Measurements from ENCODE around the gene FXYD5.
A peak's percentile ranks its signal among the peaks of the same experiment; 100 is the strongest.

Gene FXYD5

DNA sequence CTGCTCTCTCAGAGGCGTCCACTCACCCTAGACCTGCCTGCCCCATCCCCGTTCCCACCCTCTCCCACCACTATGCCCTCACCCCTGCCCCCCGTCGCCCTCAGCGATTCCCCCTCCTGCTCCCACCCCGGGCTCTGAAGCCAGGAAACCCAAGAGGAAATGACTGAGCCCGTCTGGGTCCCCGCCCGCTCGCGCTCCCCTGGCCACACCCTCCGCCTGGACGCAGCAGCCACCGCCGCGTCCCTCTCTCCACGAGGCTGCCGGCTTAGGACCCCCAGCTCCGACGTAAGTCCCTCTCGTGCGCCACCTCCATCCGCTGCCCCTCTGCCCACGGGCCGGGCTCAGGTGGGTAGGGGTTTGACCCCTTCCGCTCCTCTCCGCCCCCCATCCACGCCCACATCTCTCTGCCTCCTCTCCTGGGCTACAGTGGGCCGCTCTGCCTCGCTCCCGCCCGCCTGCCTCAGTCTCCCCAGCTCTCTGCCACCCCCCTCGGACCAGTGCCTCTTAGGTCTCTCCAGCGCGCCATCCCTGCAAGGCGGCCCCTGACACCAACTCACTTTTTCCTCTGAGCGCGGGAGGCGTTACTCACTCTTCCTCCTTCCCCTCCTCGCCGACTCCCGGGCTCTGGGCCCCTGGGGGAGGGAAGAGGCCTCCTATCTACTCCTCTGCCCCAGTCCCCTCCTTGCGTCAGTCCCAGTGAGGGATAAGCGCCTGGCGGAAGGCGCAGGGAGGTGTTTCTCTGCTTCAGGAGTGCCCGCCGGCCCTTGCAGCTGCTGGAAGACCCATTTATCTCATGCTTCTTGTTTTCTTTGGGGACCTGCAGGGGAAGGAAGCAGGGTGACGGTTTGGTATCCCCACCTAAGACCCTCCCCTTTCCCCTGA lies at the start of gene FXYD5:
FXYD5 (plus strand) TSS at position 211 of the 882 bp plus-strand sequence. CDS start 816 bp downstream, outside the sequence.
- DNase-seq (ENCODE audit: low spot score) = no peak

DNA sequence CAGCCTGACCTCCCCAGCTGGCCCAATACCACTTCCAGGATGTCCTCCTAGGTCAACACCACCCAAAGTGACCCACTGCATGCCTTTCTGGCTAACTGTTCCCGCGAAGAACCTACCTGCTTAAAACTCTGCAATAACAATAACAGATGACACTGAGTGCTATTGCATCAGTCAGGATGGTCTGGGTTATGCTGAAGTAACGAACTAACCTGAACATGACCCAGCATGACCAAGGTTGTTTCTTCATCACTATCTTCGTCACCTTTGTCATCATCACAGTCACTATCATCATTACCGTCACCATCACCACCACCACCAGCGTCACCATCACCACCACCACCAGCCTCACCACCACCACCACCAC lies 49.5 kb upstream of the FXYD5 start:
- DNase-seq (ENCODE audit: low spot score) = no peak

DNA sequence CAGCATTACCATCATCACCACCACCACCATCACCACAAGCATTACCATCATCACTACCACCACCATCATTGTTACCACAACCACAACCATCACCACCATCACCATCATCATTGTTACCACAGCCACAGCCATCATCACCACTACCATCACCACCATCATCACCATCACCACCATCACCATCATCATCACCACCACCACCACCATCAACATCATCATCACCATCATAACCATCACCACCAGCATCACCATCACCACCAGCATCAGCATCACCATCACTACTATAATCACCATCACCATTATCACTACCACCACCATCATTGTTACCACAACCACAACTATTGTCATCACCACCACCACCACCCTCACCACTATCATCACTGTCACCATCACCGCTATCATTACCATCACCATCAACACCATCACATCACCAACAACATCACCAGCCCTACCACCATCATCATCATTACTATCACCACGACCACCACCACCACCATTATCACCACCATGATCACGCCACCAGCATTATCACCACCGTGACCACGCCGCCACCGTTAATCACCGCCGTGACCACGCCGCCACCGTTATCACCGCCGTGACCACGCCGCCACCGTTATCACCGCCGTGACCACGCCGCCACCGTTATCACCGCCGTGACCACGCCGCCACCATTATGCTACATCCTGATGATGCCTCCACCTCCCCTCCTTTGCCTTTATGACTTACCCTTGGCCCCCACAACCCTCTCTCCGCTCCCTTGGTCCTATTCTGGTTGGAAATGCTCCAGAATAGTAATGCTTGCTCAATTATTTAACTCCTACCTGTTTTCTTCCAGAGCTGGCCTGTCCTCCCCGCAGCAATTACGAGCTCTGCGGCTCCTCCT lies 48.9 kb upstream of the FXYD5 start:
- no peak for DNase-seq (ENCODE audit: low spot score)

GRCh38 chr19:35106291-35106583 lies 48.3 kb upstream of the FXYD5 start:
- DNase-seq (ENCODE audit: low spot score) = no peak

- DNase-seq (ENCODE audit: low spot score) = no peak
These were observed 47.5 kb upstream of the FXYD5 start for GRCh38 chr19:35106898-35107541.

DNA sequence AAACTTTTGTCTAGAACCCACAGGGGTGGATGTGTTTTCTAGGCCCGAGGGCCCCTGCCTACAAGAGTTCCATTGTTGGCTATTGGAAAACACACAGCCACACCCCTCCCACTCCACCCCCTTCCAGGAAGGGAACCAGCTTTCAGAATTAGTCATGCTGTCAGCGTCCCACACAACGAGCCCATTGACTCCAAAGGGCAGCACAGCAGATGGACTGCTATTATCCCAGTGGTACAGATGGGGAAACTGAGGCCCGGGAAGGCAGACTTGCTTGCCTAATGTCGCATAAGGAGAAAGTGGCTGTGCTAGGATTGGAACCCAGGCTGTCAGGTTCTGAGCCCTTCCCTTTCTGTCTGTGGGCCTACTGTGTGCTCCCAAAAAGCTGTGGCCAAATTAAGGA lies 47.0 kb upstream of the FXYD5 start:
- DNase-seq (ENCODE audit: low spot score) = no peak

GRCh38 chr19:35108730-35109129 lies 45.8 kb upstream of the FXYD5 start:
- no peak for DNase-seq (ENCODE audit: low spot score)

GRCh38 chr19:35109395-35110112 lies 45.0 kb upstream of the FXYD5 start:
- DNase-seq (ENCODE audit: low spot score) = no peak

GRCh38 chr19:35110974-35111373 lies 43.6 kb upstream of the FXYD5 start:
- DNase-seq (ENCODE audit: low spot score) = no peak

DNA sequence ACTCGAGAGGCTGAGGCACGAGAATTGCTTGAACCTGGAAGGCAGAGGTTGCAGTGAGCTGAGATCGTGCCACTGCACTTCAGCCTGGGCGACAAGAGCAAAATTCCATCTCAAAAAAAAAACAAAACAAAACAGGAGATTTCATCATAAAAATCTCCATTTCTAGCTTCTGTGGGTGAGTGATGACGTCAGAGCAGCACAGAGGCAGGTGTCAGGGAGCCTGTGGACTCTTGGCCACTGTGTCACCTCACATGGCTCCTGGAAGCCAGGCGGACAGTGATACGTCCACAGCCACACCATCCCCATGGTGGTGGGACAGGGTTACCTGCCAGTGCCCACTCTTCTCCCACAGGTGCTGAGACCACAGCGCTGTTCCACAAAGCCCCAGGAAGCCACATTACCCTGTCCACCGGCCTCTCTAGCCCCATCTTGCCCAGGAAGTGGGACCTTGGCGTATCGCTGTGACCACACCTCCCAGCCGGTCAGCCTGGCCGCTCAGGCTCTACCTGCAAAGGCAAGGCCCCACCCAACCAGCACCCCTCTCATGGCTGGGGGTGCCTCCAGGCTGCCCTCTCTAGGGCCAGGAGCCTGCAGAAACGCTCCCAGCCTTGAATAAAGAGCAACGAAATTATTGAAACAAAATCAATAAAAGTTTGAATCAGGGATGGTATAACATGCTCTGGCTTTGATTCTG lies 41.4 kb upstream of the FXYD5 start:
- DNase-seq (ENCODE audit: low spot score) = no peak

GRCh38 chr19:35114353-35115176 lies 40.0 kb upstream of the FXYD5 start:
- DNase-seq (ENCODE audit: low spot score) = peak; percentile 56

DNA sequence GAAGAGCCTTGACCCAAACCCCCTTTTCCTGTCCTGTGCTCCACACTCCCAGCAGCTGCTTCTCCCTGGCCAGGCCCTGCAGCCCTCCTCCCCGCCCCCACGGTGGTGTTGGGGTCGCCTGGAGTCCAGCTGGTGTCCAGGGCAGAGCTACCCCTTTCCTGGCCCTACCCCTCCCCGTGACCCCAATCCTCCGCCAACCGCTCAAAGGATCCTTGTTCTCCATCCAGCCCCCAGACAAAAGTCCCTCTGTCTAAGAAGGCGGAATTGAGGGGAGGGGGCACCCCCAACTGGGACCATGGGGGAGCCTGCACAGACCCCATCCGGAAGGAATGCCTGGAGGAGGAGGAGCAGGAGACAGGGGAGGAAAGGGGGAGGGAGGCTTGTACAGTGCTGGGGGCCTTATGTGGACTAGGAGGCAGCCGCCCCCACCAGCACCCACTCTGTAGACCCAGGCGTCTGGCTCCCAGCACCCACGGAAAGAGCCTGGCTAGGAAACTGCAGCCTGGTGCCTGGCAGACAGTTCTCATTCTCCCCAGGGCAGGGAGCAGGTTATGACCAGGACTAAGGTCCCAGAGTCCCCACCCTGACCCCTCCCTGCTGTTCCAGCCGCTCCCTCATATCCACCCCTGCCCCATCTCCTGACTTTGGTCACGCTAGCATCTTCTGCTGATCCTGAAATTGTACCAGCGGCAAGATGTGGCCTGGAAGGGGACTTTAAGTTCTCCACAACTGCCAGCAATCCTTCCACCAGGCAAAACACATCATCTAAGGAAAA lies 39.2 kb upstream of the FXYD5 start, which contains the start of gene FXYD3:
FXYD3 (plus strand) TSS at position 647 of the 775 bp plus-strand sequence. CDS start 3,554 bp downstream, outside the sequence.
- peak; percentile 27 for DNase-seq (ENCODE audit: low spot score)

DNA sequence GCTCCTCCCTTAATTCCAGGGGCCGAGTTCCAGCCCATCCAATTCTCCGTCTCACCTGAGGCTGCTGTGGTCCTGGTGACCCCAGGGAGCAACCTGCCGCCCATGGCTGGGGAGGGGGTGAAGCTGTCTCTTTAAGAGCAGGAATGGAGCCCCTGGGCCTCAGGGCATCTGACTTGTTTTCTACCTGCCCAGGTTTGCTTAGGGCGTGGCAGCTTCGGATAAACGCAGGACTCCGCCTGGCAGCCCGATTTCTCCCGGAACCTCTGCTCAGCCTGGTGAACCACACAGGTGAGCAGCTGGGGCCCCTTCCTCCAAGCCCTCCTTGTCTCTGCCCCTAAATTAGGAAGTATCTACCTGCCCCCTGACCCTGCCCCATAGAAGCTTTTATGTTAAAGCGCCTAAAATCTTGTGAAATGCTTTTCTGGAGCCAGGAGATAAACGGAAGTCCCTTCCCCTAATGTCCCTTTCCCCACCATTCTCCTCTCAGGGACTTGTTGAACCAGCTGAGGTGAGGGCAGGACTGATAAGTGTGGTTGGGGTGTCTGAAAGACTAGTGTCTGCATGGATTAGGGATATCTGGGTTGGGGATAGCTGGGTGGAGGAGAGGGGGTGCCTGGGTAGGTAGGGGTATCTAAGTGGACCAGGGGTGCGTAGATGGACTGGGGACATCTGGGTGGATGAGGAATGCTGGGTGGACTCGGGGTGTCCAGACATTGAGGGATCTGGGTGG lies 38.3 kb upstream of the FXYD5 start:
- DNase-seq (ENCODE audit: low spot score) = no peak

- no peak for DNase-seq (ENCODE audit: low spot score)
These were observed 37.4 kb upstream of the FXYD5 start for GRCh38 chr19:35117116-35117515.

DNA sequence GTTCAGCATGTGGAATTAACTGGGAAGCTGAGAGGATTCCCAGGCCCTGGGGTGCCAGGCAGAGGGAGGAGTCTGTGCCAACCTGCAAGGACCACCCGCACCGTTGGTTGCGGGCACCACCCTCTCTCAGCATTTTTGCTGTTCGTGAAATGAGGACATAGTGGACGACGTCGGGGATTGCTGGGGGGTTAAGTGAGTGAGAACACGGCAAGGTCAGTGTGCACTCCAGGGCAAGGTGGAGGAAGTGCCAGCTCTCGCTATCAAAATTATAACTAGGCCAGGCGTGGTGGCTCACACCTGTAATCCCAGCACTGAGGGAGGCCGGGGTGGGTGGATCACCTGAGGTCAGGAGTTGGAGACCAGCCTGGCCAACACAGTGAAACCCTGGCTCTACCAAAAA lies 36.7 kb upstream of the FXYD5 start:
- no peak for DNase-seq (ENCODE audit: low spot score)

DNA sequence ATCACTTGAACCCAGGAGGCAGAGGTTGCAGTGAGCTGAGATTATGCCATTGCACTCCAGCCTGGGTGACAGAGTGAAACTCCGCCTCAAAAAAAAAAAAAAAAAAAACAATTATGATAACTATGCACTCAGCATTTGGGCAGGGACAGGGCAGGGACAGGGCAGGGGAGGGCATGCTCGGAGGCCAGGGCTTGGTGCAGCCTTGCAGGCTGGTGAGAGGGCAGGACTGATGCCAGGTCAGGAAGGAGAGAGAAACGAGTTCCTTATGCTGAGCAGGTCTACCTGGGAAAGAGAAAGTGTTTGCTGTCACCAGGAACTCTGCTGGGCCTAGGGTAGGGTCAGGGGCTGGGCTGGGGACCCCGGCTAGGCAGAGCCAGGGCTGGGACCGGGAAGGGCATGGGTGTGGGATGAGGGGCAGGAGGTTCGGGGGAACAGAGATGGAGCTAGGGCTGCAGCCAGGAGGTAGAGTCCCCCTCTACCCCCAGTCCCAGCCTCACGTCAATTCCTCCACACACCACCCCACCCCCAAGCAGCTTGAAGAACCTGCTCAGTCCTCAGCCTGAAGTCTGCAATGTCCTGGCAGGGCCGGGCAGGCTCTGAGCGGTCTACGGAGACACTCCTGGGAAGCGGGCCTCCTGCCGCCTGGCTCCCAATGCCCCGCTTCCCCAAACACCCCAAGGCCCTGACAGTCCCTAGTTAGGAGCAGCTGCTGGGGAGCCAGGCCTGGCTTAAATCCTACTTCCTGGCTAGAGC lies 36.1 kb upstream of the FXYD5 start:
- no peak for DNase-seq (ENCODE audit: low spot score)

DNA sequence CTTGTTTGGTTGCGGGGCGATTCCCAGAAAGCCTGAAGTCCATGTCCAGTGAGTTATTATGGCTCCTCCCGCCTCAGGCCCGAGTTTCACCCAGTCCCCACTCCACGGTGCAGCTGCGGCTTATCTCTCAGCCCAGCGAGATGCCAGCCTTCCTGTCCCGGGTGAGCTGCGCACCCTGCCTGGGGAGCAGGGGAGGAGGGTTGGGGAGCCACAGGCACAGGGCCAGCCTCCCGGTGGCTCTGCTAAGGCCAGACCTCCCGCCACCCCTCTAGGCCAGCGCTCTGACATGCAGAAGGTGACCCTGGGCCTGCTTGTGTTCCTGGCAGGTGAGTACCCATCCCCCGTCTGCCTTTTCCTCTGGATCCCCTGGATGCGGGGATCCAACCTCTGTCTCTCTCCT lies 35.4 kb upstream of the FXYD5 start:
- no peak for DNase-seq (ENCODE audit: low spot score)

- DNase-seq (ENCODE audit: low spot score) = no peak
These were observed 34.9 kb upstream of the FXYD5 start for GRCh38 chr19:35119578-35120155.

All from cerebellar cortex (tissue), 1 donor.